ENCODE data around the gene C1QTNF6.

The C1QTNF6 gene

DNA sequence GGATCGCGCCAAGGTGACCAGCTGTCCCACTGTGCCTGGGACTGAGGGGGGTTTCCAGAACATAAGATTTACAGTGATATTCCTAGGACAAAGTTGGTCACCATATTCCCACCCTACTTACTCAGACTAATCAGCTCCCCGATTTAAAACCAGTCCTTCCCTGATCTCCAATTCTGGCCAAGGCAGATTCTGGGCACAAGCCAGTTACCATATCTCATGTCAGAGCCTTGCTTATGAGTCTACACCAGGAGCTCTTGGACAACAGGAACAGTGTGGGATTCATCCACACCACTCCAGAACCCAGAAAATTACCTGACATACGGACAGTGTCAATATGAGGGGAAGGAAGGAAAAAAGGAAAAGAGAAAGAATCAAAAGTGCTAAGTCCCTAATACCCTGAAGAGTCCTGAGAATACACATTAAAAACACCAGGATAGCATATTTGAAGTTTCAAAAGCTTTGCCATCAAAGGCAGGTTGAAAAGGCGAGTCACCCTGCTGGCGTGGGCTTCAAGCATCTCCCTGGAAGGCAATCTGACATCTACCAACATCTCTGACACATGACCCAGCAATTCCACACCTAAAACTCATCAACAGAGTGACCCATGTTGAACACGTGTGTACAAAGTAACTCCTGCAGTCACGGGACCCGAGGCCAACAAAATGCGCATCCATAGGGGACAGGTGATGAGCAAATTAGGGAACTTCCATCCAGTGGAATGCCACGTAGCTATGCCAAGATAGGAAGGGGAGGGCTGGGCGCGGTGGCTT, 30.3 kb downstream of the C1QTNF6 start:
- DNase-seq, result no peak

DNA sequence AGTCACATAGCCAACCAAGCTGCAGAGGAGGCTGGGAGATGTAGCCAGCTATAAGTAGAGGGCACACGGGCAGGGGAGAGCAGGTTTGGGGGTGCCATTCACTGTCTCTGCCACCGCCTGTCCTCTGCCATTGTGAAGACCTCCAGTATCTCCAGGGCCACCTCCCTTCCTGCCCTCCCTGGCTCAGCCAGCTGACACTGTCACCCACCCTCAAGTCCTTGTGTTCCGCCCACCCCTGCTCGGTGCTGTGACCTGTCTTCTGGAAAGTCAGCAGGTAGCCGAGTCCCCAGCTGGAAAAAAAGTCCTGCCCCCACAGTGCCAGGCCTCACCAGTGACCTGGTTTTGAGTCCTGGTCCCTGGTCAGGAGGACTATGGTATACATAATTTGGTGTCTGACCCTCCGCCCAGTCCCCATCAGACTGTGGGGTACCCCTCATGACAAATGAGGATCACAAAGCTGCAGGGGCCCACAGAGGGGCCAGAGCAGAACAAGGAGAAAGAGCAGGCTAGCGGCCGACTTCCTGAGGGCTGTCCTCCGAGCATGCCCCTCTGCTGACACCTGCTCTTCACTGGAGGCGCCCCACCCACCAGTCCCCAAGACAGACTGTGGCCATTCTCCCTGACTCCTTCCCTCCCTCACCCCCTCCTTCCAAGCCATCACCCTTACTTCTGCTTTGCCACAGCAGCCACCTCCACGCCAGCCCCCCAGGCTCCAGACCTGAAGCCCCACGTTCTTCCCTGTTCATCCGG, 31.2 kb downstream of the C1QTNF6 start:
- no peak for DNase-seq

DNA sequence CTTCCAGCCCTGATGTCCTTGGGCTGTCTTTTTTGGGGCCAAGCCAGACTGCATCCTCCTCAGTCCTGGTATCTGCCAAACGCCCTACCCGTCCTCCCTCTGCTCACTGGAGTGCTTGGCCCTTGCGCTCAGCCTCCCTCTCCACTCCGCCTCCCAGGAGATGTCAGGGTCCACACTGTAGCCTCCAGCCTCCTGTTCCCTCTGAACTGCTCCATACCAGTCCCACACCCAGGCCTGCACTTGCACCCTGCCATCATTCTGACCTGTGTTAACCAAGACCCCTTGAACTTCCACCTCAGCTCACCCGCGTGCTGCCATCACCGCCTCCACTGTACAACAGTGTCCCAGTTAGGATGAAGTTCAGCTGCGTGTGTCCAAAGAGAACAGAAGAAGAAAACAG, 32.1 kb downstream of the C1QTNF6 start:
- DNase-seq, result no peak

DNA sequence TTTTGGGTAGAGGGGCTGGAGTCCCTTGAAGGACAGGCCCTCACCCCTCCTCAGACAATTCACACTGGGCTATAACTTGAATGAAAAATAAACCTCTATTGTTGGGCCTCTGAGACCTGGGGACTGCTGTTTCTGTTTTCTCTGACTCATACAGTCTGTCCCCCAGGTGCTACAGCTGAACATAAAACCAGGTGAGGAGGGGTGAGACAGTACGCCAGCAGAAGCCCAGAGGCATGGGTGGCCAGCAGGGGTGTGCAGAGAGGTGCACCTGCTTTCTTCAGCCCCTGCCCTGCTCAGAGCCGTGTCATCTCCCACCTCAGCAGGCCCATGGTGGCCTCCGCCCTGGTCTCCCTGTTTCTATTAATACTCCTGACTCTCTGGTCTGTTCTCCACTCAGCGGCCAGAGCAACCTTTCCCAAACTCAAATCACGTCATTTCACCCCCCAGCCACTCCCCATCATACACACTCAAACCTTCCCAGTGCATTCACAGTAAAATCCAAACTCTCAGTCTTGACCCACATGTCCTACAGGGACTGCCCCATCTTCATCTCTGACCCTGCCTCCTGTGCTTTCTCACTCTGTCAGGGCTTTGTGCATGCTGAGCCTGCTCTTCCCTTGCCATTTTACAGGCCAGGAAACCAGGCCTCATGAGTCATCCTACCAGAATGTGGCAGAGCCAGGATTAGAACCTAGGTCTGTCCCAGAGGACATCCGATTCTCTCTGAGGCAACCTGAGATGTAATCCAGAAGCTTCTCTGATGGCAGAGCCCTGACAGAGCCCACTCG, 32.9 kb downstream of the C1QTNF6 start:
- no peak for DNase-seq

DNA sequence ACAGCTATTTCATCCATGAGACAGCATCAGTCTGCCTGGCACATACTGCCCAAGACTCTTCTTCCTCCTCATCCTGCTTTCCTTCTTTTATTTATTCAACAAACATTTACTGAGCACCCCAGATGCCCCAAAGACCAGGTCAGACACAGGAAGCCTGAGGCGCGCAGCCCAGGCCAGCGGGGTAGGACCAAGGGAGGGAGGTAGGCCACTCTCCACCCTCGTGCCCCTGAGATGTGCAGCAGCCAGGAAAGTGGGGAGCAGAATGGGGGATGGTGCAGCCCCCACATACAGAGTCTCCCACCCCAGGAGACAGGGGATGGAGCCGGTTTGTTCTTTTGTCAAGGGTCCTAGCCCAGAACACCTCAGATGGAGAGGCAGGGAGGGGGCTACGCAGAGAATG, 34.1 kb downstream of the C1QTNF6 start:
- DNase-seq, result no peak

DNA sequence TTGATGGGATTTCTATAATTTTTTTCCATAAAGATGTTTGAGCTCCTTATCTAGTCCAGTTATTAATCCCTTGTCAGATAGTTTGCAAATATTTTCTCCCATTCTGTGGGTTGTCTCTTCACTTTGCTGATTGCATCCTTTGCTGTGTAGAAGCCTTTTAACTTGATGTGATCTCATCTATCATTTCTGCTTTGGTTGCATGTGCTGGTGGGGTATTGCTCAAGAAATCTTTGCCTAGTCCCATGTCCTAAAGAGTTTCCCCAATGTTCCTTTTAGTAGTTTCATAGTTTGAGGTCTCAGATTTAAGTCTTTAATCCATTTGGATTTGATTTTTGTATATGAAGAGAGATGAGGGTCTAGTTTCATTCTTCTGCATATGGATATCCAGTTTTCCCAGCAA, 36.6 kb downstream of the C1QTNF6 start:
- no peak for DNase-seq

DNA sequence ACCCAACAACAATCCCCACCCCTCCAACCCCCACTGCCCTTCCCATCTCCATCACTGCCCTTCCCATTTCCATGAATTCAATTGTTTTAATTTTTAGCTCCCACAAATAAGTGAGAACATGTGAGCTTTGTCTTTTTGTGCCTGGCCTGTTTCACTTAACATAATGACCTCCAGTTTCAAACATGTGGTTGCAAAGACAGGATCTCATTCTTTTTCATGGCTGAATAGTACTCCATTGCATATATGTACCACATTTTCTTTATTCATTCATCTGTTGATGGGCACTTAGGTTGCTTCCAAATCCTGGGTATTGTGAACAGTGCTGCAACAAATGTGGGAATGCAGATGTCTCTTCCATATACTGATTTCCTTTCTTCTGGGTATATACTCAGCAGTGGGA, 37.3 kb downstream of the C1QTNF6 start:
- DNase-seq, result no peak

DNA sequence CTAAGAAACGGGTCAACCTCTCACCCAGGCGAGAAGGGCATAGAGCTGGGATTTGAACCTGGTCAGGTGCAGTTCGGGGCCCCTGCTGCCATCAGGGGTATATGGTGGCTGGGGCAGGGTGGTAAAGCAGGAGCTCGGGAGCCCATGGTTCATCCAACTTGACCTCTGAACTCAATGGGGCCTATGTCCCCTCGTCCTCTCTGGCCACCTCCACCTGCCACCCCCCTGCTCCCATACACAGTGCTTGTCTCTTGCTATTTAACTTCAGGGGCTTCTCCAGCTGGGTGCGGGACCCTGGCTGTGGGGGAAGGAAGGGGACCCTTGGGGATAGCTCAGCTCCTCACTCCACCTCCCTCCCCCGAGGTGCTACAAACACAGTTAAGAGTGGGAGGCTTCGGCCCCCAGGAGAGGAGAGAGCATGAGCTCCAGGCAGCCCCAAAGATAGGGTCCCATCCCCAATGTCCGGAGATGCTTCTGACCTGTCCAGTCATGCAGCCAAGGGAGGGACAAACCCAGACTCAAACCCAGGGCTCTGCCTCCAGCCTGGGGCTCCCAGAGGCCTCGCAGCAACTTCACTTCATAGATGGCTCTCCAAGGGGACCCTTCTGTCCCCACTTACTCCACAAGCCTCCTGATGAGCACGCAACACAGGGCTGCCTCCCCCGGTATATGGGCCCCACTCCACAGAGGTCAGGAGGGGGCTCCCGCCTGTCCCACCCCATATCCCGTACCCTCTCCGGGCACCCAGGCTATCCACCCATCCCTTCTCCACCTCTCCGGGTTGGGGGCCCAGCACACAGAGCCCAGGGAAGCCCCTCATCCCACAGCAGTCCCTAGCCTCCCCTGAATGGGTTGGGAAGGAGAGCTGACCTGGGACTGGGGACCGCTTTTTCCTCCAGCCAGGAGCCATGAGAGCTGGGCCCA, 39.0 kb downstream of the C1QTNF6 start:
- DNase-seq, result no peak

DNA sequence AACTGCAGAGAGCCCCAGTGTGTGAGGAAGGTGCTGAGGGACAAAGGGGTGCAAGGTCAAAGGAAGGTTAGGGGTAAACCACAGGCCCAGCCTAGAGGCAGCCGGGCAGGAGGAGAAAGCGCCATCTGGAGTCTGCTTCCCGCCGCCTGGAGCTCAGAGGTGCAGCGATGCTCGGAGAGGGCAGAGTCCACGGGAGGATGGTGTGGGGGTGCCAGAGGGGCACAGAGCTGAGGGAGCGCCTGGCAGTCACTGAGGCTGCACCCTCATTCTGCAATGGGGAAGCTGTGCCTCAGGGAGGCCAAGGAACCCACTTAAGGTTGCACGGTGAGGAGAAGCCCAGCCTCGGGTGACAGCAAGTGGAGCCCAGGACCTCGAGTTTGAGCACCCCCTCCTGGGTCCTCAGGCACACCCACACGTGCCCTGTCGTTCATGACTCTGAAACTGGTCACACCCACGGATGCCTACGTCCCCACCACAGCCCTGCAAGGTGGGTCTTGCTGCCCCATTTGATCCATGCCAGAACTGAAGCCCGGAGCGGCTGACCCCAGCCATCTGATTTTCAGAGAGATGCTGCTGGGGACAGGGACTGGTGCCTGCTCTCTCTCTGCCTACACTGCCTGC, 39.9 kb downstream of the C1QTNF6 start:
- no peak for DNase-seq

DNA sequence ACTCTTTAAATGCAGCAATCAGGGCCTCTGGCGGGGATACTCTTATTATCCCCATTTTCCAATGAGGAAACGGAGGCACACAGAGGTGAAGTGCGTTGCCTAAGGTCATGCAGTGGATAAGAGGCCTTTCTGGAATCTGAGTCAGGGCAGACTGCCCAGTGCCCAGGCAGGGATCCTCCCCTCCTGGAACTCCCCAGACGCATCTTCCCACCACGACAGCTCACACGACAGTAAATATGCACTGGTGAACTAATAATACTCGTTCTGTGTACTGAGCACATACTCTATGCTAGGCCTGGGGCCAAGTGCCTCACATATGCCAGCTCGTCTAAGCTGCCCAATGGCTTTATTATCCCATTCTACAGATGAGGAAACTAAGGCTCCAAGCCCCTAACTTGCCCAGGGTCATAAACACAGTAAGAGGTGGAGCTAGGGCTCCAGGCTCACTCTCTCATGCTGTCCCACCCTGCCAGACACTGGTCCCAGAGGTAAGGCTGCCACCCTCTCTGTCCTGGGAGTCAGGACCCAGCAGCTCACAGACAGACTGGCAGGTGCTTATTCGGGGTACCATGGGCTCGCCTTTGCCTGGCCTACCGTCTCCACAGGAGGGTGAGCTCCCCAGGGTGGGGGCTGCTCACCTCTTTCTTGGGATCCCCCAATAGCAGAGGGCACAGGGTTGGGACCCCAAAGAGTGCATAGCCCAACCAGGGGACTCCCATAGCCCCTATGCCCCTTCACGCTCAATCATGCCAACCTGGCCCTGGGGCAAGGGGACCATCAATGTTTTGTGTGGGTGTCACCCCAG, 40.7 kb downstream of the C1QTNF6 start:
- DNase-seq, result no peak

DNA sequence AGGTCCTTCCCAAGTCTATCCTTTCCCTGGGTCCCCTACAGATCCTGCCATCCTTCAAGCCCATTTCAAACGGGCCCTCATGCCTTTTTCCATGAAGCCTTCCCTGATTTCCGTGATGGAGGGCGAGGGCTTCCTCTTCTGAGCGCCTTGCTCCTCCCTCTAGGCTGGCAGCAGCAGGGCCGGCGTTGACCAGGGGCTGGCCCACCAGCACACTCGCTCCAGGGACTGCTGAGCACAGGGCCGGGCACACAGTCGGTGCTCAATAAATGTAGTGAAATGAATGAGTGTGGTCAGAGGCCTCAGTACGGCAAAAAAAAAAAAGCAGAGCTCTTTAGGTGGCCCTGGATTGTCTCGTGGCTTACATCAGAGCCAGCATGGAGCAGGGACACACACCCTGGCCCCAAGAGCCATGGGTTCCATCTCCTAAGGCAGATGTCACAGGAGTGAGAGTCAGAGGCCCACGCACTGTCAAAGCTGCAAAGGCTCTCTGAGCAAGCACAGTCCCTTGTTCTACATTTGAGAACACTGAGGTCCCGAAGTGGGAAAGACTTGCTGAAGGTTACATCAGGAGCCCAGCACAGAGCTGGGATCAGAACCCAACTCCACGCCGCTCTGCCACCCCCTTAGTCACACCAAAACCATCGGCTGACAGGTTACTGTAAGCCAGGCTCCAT, 41.4 kb downstream of the C1QTNF6 start:
- no peak for DNase-seq

DNA sequence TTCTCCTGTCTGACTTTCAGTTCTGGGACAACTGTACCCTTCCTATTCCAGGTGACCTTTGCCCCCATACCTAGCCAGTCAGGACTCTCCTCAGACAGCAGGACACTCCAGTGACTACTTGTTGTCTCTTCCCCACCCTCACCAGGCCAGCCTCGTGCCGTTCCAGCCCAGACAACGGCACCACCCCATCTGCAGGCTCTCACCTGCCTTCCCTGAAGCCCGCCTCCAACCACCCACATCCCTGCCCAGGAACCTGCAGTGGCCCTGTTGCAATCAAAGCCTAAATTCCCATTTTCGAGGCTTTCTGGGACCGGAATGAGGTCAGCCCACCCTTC, 42.0 kb downstream of the C1QTNF6 start:
- no peak for DNase-seq

DNA sequence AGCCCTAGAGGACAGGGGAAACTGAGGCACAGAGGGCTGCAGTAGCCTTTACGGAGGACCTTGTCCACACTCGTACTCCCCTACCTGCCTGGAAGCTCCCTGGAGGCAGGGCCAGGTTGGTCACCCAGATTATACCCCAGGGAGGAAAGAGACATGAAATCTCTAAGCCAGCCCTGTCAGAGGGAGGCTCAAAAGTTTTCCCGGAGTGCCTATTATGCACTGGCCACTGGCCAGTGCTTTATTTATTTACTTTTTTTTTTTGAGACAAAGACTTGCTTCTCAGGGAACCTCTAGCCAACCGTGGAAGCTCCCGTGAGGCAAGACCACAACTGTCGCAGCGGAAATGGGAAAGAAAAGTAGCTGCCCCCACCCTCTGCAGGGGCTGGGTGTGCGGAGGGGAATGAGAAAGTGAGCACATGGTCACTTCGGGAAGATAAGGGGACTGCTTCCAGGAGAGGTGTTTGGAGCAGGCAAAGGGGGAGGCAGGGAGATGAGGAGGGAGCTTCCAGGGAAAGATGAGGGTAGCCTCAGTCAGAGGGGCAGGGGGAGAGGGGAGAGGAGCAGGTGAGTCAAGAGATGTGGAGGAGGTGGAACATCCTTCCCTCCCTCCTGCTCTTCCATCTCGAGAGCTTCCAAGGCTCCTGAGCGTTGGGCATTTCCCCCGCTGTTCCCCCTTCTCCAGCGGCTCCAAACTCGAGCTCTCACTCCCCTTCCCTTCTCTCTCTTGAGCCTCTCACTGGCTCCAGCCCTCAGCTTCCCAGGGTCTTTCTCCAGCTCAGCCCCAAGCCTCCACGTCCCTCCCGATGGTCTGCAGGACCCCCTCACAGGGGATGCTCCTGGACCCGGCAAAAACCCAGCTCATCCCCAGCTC, 42.6 kb downstream of the C1QTNF6 start:
- no peak for DNase-seq

DNA sequence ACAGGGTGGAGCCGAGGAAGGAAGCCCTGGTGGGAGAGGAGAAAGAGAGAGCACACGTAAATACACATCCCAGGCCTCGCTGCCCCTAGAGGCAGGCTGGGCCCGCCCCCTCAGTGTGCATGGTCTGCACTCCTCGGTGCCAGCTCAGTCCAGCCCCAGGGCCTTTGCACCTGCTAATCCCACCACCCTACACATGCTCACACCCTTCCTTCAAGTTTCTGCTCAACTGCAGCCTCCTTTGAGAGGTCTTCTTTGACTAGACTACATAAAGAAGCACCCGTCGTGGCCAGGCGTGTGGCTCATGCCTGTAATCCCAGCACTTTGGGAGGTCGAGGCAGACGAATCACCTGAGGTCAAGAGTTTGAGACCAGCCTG, 43.9 kb downstream of the C1QTNF6 start:
- DNase-seq, result no peak

DNA sequence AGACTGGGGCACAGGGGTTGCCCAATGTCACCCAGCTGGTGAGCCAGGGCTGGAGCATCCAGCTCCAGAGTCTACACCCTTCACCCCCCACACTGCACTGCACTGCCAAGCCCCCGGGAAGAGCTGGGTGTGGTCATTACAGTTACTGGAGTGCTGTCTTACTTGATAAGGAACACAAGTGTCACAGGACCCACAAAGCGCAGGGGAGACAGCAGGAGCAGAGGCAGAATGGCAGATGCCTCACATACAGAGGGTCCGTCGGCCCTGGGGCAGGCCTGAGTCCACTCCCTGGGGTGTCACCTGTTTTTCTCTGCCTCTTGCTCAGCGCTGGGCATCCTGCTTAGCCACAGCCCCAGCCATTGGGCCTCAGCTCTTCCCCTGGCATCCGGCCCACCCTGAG, 46.1 kb downstream of the C1QTNF6 start:
- no peak for DNase-seq

DNA sequence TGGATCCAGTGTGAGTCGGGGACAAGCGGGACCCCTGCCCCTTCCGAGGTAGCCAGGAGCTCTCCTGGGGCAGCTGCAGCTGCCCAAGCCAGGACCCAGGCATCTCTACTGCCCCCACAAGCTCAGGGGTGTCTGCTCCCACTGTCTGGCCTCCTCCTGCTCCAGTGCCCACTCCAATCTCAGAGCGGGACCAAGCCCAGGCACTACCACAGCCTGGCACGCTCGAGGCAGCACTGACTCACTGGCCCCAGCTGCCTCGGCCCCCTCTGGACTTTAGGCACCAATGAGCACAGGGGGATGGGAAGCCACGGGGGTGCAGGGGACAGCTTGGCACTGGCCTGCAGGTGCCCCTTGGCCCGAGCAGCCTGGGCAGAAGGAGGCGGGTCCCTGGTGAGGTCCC, 46.6 kb downstream of the C1QTNF6 start:
- no peak for DNase-seq

DNA sequence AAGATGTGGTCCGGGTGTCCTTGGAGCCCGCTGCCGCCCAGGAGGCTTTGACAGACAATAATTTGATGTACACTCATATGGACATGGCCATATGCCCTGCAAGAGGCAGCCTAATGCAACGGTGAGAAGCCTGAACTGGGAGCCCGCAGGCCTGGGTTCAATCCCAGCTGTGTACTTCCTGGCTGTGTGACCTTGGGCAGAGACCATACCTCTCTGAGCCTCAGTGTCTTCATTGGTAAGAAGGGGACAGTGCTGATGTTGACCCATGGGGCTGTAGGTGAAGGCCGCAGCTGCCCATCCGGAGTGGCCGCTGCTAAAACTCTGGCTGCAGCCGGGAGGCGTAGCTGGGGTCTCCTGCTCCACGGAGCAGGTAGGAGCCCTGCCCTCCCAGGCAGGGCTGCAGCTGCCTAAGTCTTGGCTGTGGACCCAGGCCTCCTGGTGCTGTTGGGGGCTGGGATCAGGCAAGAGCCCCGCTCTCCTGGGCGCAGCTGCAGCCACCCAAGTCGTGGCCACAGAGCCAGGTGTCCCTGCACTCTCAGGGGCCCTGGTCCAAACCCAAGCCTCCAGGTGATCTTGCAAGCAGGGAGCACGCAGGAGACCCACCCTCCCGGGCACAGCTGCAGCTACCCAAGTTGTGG, 47.2 kb downstream of the C1QTNF6 start:
- no peak for DNase-seq

DNA sequence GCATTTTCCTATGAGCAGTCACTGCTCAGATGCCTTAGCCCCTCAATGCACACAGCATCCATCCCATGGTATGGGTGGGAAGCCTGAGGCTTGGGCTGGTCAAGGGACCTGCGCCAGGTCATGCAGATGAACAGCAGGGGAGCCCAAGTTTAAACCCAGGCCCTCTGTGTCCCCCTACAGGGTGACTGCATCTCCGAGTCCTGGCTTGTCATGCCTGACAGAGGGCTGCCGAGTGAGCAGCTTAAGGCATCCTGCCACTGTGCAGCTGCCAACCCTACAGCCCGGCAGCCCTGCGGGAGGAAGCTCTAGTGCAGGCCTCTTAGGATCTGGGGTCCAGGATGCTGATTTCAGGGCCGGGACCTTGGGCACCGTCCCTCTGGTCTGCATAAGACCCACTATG, 48.3 kb downstream of the C1QTNF6 start:
- no peak for DNase-seq

DNA sequence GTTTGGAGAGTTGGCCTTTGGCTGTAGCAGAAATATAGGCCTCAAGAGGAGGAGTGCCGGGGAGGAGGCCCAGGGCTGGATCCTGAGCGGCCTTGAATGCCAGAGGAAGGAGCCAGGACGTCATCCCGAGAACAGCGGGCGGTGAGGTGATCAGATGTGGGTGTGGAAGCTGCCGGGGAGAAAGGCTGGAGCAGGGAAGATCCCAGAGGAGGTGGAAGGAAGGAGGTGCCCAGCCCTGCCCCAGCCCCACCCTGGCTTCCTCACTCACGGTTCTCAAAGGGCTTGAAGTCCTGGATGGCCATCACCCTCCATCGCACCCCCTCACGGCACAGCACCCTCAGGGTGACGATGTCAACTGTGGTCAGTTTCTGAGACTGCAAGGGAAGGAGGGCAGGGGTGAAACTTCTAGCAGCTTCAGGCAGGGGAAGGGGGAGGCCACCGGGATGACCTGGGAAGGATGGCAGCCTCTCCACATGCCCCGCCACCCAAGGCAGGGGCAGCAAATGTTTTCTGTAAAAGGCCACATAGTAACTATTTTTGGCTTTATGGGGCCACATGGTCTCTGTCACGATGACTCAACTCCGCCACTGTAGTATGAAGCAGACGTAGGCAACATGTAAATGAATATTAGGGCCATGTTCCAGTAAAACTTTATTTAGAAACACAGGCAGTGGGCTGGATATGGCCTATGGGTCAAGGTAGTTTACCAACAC, 49.0 kb downstream of the C1QTNF6 start:
- no peak for DNase-seq
